Activated CD4-positive, alpha-beta T cell treated with anti-CD3 and anti-CD28 coated beads, Interleukin-2, amount 50 U/mL, for 24 hours (primary cell): ENCODE measurements around the gene CUBN.
"Not testable (repeated sequence)": the region's sequence is repeated elsewhere in the genome, so short reads cannot be mapped to it uniquely, and the experiment has no call there.

Source experiments
- DNase-seq, 2 donors: peaks; one replicate each; pipeline ENCODE4 v3.0.0-alpha.2; 2020; ENCODE audit warnings: low read depth in 1 of 2, low spot score in 1 of 2

CUBN gene

GRCh38 chr10:16828114-16828568, 301.5 kb downstream of the CUBN start:
- DNase-seq: peak in 1 of 2 donors; percentile 70

GRCh38 chr10:16827474-16827873, 302.1 kb downstream of the CUBN start:
- not testable (repeated sequence) for DNase-seq

GRCh38 chr10:16822726-16823360, 306.8 kb downstream of the CUBN start:
- no peak for DNase-seq

- DNase-seq: no peak
Measured at GRCh38 chr10:16822027-16822426, 307.6 kb downstream of the CUBN start.

- DNase-seq: no peak
Measured at GRCh38 chr10:16820421-16820820, 309.2 kb downstream of the CUBN start.

- DNase-seq: no peak
Measured at GRCh38 chr10:16820018-16820417, 309.6 kb downstream of the CUBN start.

GRCh38 chr10:16819436-16819835, 310.2 kb downstream of the CUBN start:
- DNase-seq: no peak

GRCh38 chr10:16819026-16819425, 310.6 kb downstream of the CUBN start:
- DNase-seq: no peak

GRCh38 chr10:16817125-16818019, 312.2 kb downstream of the CUBN start, which contains the start of gene RSU1:
Gene RSU1 (minus strand): TSS chr10:16817424. CDS start chr10:16817081, 343 bp downstream.
- DNase-seq: peak; percentile 100

- DNase-seq: no peak
Measured at GRCh38 chr10:16816830-16817124, 312.8 kb downstream of the CUBN start.

- no peak for DNase-seq
Measured at GRCh38 chr10:16816171-16816570, 313.4 kb downstream of the CUBN start.

- no peak for DNase-seq
Measured at GRCh38 chr10:16814012-16814411, 315.6 kb downstream of the CUBN start.

- DNase-seq: no peak
Measured at GRCh38 chr10:16812676-16813075, 316.9 kb downstream of the CUBN start.

GRCh38 chr10:16811765-16812164, 317.8 kb downstream of the CUBN start:
- DNase-seq: no peak

GRCh38 chr10:16811292-16811691, 318.3 kb downstream of the CUBN start:
- no peak for DNase-seq

- peak; percentile 31 to 33 for DNase-seq
Measured at GRCh38 chr10:16809074-16809718, 320.4 kb downstream of the CUBN start.

- DNase-seq: no peak
Measured at GRCh38 chr10:16804123-16804522, 325.5 kb downstream of the CUBN start.

GRCh38 chr10:16803464-16803863, 326.1 kb downstream of the CUBN start:
- DNase-seq: no peak

- DNase-seq: no peak
Measured at GRCh38 chr10:16799621-16800020, 330.0 kb downstream of the CUBN start.

- no peak for DNase-seq
Measured at GRCh38 chr10:16798571-16798970, 331.0 kb downstream of the CUBN start.

GRCh38 chr10:16795410-16796073, 334.1 kb downstream of the CUBN start:
- no peak for DNase-seq
